ENCODE results near the gene LRRC2. TPM values are rescaled to one million over a fixed set of nuclear protein-coding genes. Genes with fewer than 3 reads are reported as not detected.

The LRRC2 gene
- total RNA-seq, 1 experiment from 2014 or later: 2.6 TPM

- no CpG with 5 or more reads among the region's 9 CpGs for WGBS (ENCODE audit: extremely low coverage, insufficient read length, low lambda C conversion rate)
- Mint-ChIP-seq H3K27ac (peak overlapping the region in 2 of 3 experiments; percentile 73 to 86; a peak in 3 of 7 replicates), H3K36me3 (ENCODE audit: insufficient read depth in 1 of 3, low read depth in 3 of 3) (0 out of 7 replicates have a peak, but pooled peaks cover 0 to 4% (median 0%) of the 10 kb centered on the region in 3 experiments), H3K4me1 (peaks cover 30% of the 10 kb centered on the region in 2 experiments), H3K9me3 (no peaks in the 10 kb centered on the region), H3K4me3 (no peak overlapping the region), H3K27me3 (ENCODE audit: low read depth) (no peaks in the 10 kb centered on the region)
- Histone ChIP-seq H4K20me1 (ENCODE audit: control insufficient read depth, insufficient read depth, insufficient read length) (no peaks in the 10 kb centered on the region), H2AFZ (ENCODE audit: low read length) (no peak overlapping the region), H3K79me1 (ENCODE audit: insufficient read depth, low read depth, low read length, poor library complexity, severe bottlenecking) (no peaks in the 10 kb centered on the region), H3T11ph (ENCODE audit: low read length) (no peak overlapping the region), H3K23me2 (ENCODE audit: insufficient read length, low read depth, low read length, poor library complexity, severe bottlenecking) (no peaks in the 10 kb centered on the region), H3K4me1 (ENCODE audit: insufficient read depth, low read length) (peaks cover 5% of the 10 kb centered on the region; the same call in 1 of the 2 replicates), H4K5ac (ENCODE audit: insufficient read length, low read depth, low read length) (no peak overlapping the region), H3K79me2 (ENCODE audit: insufficient read depth, low read length) (no peaks in the 10 kb centered on the region), H2AK5ac (ENCODE audit: insufficient read length, low read length) (no peak overlapping the region), H4K8ac (replicated peaks; ENCODE audit: insufficient read length, low read depth, low read length) (no peak overlapping the region), H3K56ac (ENCODE audit: insufficient read length, low read depth, low read length) (no peak overlapping the region), H3K14ac (ENCODE audit: insufficient read depth, low read length) (no peak overlapping the region), H2BK20ac (ENCODE audit: low read depth, low read length, poor library complexity, severe bottlenecking) (no peak overlapping the region), H3K27me3 (ENCODE audit: insufficient read depth, low read length) (no peaks in the 10 kb centered on the region), H3K4ac (ENCODE audit: low read depth, low read length) (no peak overlapping the region), H2BK5ac (ENCODE audit: insufficient read length, low read length) (no peak overlapping the region), H4K91ac (ENCODE audit: insufficient read length, low read depth, low read length) (no peak overlapping the region), H3K27ac (ENCODE audit: insufficient read length, low read depth, low read length) (no peak overlapping the region), H2BK15ac (ENCODE audit: low read depth, low read length) (no peak overlapping the region), H3K4me2 (ENCODE audit: insufficient read depth, insufficient read length, low read length) (no peak overlapping the region), H3K9me3 (ENCODE audit: control insufficient read depth, low read depth, low read length) (no peaks in the 10 kb centered on the region), H2BK12ac (ENCODE audit: insufficient read length, low read depth, low read length) (no peak overlapping the region), H3K18ac (ENCODE audit: insufficient read length, low read depth, low read length) (no peak overlapping the region), H2BK120ac (ENCODE audit: low read depth, low read length, poor library complexity, severe bottlenecking) (no peak overlapping the region), H3K9ac (ENCODE audit: extremely low read depth, insufficient read length, low read length) (no peak overlapping the region), H3K23ac (ENCODE audit: insufficient read length, low read depth, low read length) (no peak overlapping the region)
- DNase-seq: no peak
- TF ChIP-seq, protein P1, sequence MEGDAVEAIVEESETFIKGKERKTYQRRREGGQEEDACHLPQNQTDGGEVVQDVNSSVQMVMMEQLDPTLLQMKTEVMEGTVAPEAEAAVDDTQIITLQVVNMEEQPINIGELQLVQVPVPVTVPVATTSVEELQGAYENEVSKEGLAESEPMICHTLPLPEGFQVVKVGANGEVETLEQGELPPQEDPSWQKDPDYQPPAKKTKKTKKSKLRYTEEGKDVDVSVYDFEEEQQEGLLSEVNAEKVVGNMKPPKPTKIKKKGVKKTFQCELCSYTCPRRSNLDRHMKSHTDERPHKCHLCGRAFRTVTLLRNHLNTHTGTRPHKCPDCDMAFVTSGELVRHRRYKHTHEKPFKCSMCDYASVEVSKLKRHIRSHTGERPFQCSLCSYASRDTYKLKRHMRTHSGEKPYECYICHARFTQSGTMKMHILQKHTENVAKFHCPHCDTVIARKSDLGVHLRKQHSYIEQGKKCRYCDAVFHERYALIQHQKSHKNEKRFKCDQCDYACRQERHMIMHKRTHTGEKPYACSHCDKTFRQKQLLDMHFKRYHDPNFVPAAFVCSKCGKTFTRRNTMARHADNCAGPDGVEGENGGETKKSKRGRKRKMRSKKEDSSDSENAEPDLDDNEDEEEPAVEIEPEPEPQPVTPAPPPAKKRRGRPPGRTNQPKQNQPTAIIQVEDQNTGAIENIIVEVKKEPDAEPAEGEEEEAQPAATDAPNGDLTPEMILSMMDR (conservative IDR thresholded peaks at IDR 0.05): no peak
Observed at GRCh38 chr3:46539443-46540005, 26.6 kb downstream of the LRRC2 start.
